Activated CD8-positive, alpha-beta T cell treated with anti-CD3 and anti-CD28 coated beads, Interleukin-2, amount 10 ng/mL, durations not matched to agents 7 days and 5 days (primary cell): ENCODE data around the gene RNF34. TPM values are rescaled to one million over a fixed set of nuclear protein-coding genes. Genes with fewer than 3 reads are reported as not detected.

Source experiments
- ATAC-seq: fragments of 150-1000 bp; cut with Tn5 transposase; one replicate; pipeline ENCODE4 v1.10.0; 2021; ENCODE audit warnings: moderate library complexity
- CTCF ChIA-PET: fragments of 350-600 bp; sonication (Branson Sonifier 250); formaldehyde crosslinking; loops from one replicate; lab custom pipeline; 2021; ENCODE audit warnings: antibody characterized with exemption; lab: Charles Lee
- POLR2A ChIA-PET: fragments of 350-600 bp; sonication (Branson Sonifier 250); formaldehyde crosslinking; loops from one replicate; lab custom pipeline; 2021; ENCODE audit warnings: antibody characterized with exemption; lab: Charles Lee
- DNase-seq: peaks from one replicate; pipeline ENCODE4 v3.0.0-alpha.2; 2020
- H3K27ac Mint-ChIP-seq: one replicate; pipeline ENCODE4 v1.8.0; 2021; ENCODE audit warnings: mild to moderate bottlenecking, mixed read lengths
- H3K27me3 Mint-ChIP-seq: one replicate; pipeline ENCODE4 v1.8.0; 2021; ENCODE audit warnings: low read depth, mixed read lengths
- H3K36me3 Mint-ChIP-seq: one replicate; pipeline ENCODE4 v1.8.0; 2021; ENCODE audit warnings: low read depth, mixed read lengths
- H3K4me1 Mint-ChIP-seq: one replicate; pipeline ENCODE4 v1.8.0; 2021; ENCODE audit warnings: low read depth, mixed read lengths
- H3K4me3 Mint-ChIP-seq: one replicate; pipeline ENCODE4 v1.8.0; 2021; ENCODE audit warnings: mild to moderate bottlenecking, mixed read lengths
- H3K9me3 Mint-ChIP-seq: one replicate; pipeline ENCODE4 v1.8.0; 2022; ENCODE audit warnings: mixed read lengths; ENCODE audit not compliant: insufficient read depth
- total RNA-seq, 2 experiments: library from RNA; stranded (reverse); gene quantifications; one replicate each; pipeline ENCODE4 v1.2.3, GENCODE V29; 2021

Gene RNF34
- total RNA-seq, 2 experiments from 2014 or later = 74.9 to 85.0 TPM

DNA sequence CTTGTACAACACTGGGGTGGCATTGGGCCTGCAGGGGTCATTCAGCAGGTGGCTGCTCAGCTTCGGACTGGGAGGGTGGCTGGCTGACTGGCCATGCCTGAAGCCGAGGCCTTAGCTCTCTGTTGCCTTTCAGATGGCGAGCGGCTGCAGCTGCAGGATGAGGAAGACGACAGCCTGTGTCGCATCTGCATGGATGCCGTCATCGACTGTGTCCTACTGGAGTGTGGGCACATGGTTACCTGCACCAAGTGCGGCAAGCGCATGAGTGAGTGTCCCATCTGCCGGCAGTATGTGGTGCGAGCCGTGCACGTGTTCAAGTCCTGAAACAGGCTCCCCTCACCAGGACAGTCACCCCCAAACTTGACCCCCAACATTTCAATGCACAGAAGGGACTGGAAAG, 23.3 kb downstream of the RNF34 start:
- ATAC-seq (no peak), DNase-seq (no peak)
- no peak overlapping the region for H3K27ac Mint-ChIP-seq
- peaks cover 64% of the 10 kb centered on the region for H3K36me3 Mint-ChIP-seq
- ChIA-PET CTCF (interaction anchor here (2.4 to 2.5 kb wide), 2 partner anchors 20 to 89 kb away, joined by 8 to 9 read pairs; no protein-coding TSS in a partner anchor), POLR2A (interaction anchor here (2.2 kb wide), 1 partner anchor 24 kb away, joined by 8 read pairs; the partner anchor contains the start of gene RNF34)
- peaks cover 2% of the 10 kb centered on the region for H3K4me1 Mint-ChIP-seq
- no peak overlapping the region for H3K4me3 Mint-ChIP-seq
- no peaks in the 10 kb centered on the region for H3K9me3 Mint-ChIP-seq
- H3K27me3 Mint-ChIP-seq = no peaks in the 10 kb centered on the region

- no peaks in the 10 kb centered on the region for H3K9me3 Mint-ChIP-seq
- CTCF ChIA-PET = interaction anchor here (0.7 to 2.5 kb wide), 3 partner anchors 19 to 89 kb away, joined by 3 to 9 read pairs (median 8); no protein-coding TSS in a partner anchor
- H3K36me3 Mint-ChIP-seq = peaks cover 71% of the 10 kb centered on the region
- H3K27ac Mint-ChIP-seq = no peak overlapping the region
- H3K4me1 Mint-ChIP-seq = peaks cover 2% of the 10 kb centered on the region
- POLR2A ChIA-PET = interaction anchor here (0.6 to 2.2 kb wide), 2 partner anchors 24 to 73 kb away, joined by 5 to 8 read pairs; partner anchors contain the start of gene RNF34
- DNase-seq = no peak
- no peak for ATAC-seq
- no peak overlapping the region for H3K4me3 Mint-ChIP-seq
- H3K27me3 Mint-ChIP-seq = no peaks in the 10 kb centered on the region
These were observed 24.0 kb downstream of the RNF34 start for GRCh38 chr12:121423682-121424623.

- Mint-ChIP-seq H3K4me1 (peaks cover 5% of the 10 kb centered on the region), H3K27ac (no peak overlapping the region), H3K9me3 (no peaks in the 10 kb centered on the region), H3K4me3 (no peak overlapping the region), H3K36me3 (peaks cover 75% of the 10 kb centered on the region), H3K27me3 (no peaks in the 10 kb centered on the region)
- ATAC-seq (no peak), DNase-seq (no peak)
- ChIA-PET POLR2A (interaction anchor here (2.2 kb wide), 1 partner anchor 25 kb away, joined by 8 read pairs; the partner anchor contains the start of gene RNF34), CTCF (interaction anchor here (0.6 to 2.5 kb wide), 3 partner anchors 18 to 135 kb away, joined by 6 to 9 read pairs (median 8); no protein-coding TSS in a partner anchor)
These were observed 24.7 kb downstream of the RNF34 start for GRCh38 chr12:121424624-121424975.

DNA sequence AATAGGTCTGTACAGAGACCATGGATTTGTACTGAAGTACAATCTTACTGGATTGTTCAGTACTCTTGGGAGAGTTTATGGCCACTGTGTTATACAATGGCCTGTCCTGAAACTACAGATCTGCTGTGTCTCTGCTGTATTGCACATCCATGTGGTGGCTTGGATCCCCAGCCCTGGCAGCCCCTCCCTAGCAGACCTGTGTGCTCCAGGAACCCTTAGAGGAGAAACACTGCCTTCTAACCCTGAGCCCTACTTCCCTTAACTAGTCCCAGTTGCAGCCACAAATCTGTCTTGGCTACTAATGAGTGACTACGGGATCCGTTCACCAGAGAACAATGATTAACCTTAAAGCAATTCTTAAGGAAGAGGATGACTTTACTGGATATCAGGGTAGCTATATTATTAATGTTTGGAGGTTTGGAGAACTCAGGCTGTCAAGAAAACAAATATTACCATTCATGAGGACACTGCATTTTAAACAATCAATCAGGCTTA, 27.7 kb downstream of the RNF34 start:
- DNase-seq = no peak
- peaks cover 76% of the 10 kb centered on the region for H3K36me3 Mint-ChIP-seq
- H3K27ac Mint-ChIP-seq = peak overlapping the region; percentile 15
- H3K27me3 Mint-ChIP-seq = no peaks in the 10 kb centered on the region
- ATAC-seq = no peak
- H3K4me1 Mint-ChIP-seq = peaks cover 5% of the 10 kb centered on the region
- H3K9me3 Mint-ChIP-seq = no peaks in the 10 kb centered on the region
- POLR2A ChIA-PET = interaction anchor here (1.0 kb wide), 1 partner anchor 75 kb away, joined by 6 read pairs; the partner anchor contains the start of gene ANAPC5
- H3K4me3 Mint-ChIP-seq = no peak overlapping the region
- CTCF ChIA-PET = interaction anchor here (1.1 kb wide), 1 partner anchor 16 kb away, joined by 3 read pairs; no protein-coding TSS in a partner anchor

DNA sequence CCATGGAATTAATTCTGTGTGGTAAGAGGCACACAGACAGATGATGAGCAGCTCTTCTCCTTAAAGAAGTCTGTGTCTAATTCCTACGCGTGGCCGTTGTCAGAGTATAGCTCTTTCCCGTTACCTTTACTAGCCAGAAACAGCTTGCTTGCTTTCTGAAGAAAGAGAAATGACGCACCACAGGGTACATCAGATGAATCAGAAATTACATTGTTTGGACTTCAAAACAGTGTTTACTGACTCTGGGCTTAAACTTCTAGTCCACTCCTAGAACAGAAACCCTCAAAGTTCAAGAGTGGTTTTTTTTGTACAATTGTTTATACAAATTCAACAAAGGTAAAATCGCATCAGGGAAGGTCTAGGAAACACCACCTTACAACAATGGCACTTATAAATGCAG, 29.0 kb downstream of the RNF34 start:
- Mint-ChIP-seq H3K4me3 (no peak overlapping the region), H3K36me3 (peaks cover 80% of the 10 kb centered on the region), H3K4me1 (peaks cover 5% of the 10 kb centered on the region), H3K27me3 (no peaks in the 10 kb centered on the region), H3K9me3 (no peaks in the 10 kb centered on the region), H3K27ac (peak overlapping the region; percentile 27)
- DNase-seq (no peak), ATAC-seq (no peak)
- CTCF ChIA-PET = interaction anchor here (1.0 kb wide), 1 partner anchor 14 kb away, joined by 5 read pairs; no protein-coding TSS in a partner anchor
- POLR2A ChIA-PET = no interaction called here

GRCh38 chr12:121430833-121431415, 31.0 kb downstream of the RNF34 start:
- POLR2A ChIA-PET = interaction anchor here (1.1 kb wide), 1 partner anchor 31 kb away, joined by 3 read pairs; no protein-coding TSS in a partner anchor

DNA sequence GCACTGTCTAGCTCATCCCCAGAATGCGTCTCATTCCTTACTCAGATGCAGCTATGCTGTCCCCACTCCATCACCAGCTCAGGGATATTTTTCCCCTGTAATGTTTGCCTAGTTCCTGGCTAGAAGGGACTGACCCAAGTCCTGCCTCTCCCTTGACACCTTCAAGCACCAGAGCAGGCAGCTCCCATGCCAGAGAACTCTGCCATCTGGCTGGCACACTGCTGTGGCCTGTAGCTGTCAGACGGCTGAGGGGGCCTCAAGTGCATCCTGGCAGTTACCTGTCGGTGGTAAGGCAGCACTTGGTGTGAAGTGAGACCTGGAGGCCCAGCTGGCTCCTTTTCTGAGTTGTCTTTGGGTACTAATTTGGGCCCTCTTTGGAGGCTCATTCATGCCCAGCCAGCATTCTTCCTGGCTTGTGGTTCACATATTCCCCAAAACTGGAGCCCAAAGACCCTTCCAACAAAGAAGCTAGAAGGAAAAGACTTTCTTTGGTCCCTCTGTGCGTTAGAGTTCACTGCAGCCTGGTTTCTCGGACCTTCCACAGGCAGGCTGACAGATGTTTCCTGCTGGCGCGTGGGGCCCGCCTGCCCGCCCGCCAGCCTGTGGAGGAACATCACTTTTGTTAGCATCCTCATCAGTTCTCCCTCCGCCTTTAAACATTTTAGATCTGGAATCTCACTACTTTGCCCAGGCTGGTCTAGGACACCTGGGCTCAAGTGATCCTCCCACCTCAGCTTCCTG, 33.0 kb downstream of the RNF34 start:
- DNase-seq (no peak), ATAC-seq (no peak)
- ChIA-PET CTCF (interaction anchor here (1.1 to 2.7 kb wide), 3 partner anchors 10 to 98 kb away, joined by 3 to 18 read pairs (median 3); no protein-coding TSS in a partner anchor), POLR2A (interaction anchor here (0.7 to 1.5 kb wide), 2 partner anchors 28 to 32 kb away, joined by 3 to 4 read pairs; partner anchors contain the start of gene RNF34)
- Mint-ChIP-seq H3K27me3 (no peaks in the 10 kb centered on the region), H3K4me3 (no peak overlapping the region), H3K4me1 (peaks cover 3% of the 10 kb centered on the region), H3K36me3 (peaks cover 90% of the 10 kb centered on the region), H3K27ac (peak overlapping the region; percentile 46), H3K9me3 (peaks cover 12% of the 10 kb centered on the region)

More at GRCh38 chr12:121430833-121431415, 31.0 kb downstream of the RNF34 start:
- ATAC-seq (no peak), DNase-seq (no peak)
- peaks cover 82% of the 10 kb centered on the region for H3K36me3 Mint-ChIP-seq
- H3K4me1 Mint-ChIP-seq = peaks cover 5% of the 10 kb centered on the region
- H3K27ac Mint-ChIP-seq = no peak overlapping the region
- CTCF ChIA-PET = no interaction called here
- no peaks in the 10 kb centered on the region for H3K27me3 Mint-ChIP-seq
- peaks cover 3% of the 10 kb centered on the region for H3K9me3 Mint-ChIP-seq
- no peak overlapping the region for H3K4me3 Mint-ChIP-seq

GRCh38 chr12:121436706-121437105, 36.8 kb downstream of the RNF34 start:
- Mint-ChIP-seq H3K27me3 (no peaks in the 10 kb centered on the region), H3K27ac (no peak overlapping the region), H3K4me3 (no peak overlapping the region), H3K9me3 (peaks cover 12% of the 10 kb centered on the region), H3K4me1 (no peaks in the 10 kb centered on the region), H3K36me3 (peaks cover 83% of the 10 kb centered on the region)
- no peak for ATAC-seq
- DNase-seq = no peak
- ChIA-PET CTCF (interaction anchor here (0.8 kb wide), 1 partner anchor 103 kb away, joined by 3 read pairs; no protein-coding TSS in a partner anchor), POLR2A (no interaction called here)

- H3K4me3 Mint-ChIP-seq = no peak overlapping the region
- ChIA-PET POLR2A (interaction anchor here (0.6 kb wide), 2 partner anchors 69 to 161 kb away, joined by 3 read pairs; no protein-coding TSS in a partner anchor), CTCF (no interaction called here)
- H3K36me3 Mint-ChIP-seq = peaks cover 70% of the 10 kb centered on the region
- no peak for ATAC-seq
- no peak overlapping the region for H3K27ac Mint-ChIP-seq
- no peaks in the 10 kb centered on the region for H3K27me3 Mint-ChIP-seq
- DNase-seq = no peak
- peaks cover 1% of the 10 kb centered on the region for H3K4me1 Mint-ChIP-seq
- H3K9me3 Mint-ChIP-seq = peaks cover 12% of the 10 kb centered on the region
These were observed 39.0 kb downstream of the RNF34 start for GRCh38 chr12:121438905-121439304.

DNA sequence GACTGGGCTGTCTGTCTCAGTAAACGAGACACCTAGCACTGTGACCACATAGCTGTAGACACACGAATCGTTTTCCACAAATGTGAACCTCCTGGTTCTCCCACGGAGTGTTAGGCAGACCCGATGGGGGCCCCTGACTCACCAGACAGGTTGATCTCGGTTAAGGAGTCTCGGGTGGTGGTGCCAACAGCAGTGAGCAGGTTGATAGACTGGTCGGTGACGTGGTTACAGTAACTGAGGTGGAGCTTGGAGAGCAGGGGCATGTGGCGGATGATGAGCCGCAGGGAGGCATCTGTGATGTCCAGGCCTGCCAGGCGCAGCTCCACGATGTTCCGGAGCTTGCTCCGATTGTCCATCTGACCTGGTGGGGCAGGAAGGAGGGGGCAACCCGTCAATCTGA, 39.8 kb downstream of the RNF34 start:
- no peaks in the 10 kb centered on the region for H3K27me3 Mint-ChIP-seq
- ATAC-seq (no peak), DNase-seq (no peak)
- POLR2A ChIA-PET = no interaction called here
- CTCF ChIA-PET = no interaction called here
- peaks cover 12% of the 10 kb centered on the region for H3K9me3 Mint-ChIP-seq
- H3K4me3 Mint-ChIP-seq = no peak overlapping the region
- peaks cover 1% of the 10 kb centered on the region for H3K4me1 Mint-ChIP-seq
- no peak overlapping the region for H3K27ac Mint-ChIP-seq
- peaks cover 71% of the 10 kb centered on the region for H3K36me3 Mint-ChIP-seq
